Activated T-cell treated with anti-CD3 and anti-CD28 coated beads, Interleukin-2, amount 50 U/mL, for 72 hours (primary cell): Measurements from ENCODE around the gene TEX9. TPM values are rescaled to one million over a fixed set of nuclear protein-coding genes. Genes with fewer than 3 reads are reported as not detected.

Experiments used
- ATAC-seq, 2 donors: fragments of 150-1000 bp; cut with Tn5 transposase; replicated peaks in 1 of 2; 2 replicates each; pipeline ENCODE4 v1.10.0; 2021; ENCODE audit warnings: moderate library complexity in 2 of 2, mild to moderate bottlenecking in 1 of 2
- DNase-seq, 2 donors: peaks; one replicate each; pipeline ENCODE4 v3.0.0; 2021 to 2022; ENCODE audit warnings: mixed read lengths in 1 of 2
- H3K27ac Mint-ChIP-seq: one replicate; pipeline ENCODE4 v1.8.0; 2022; ENCODE audit warnings: mild to moderate bottlenecking, moderate library complexity, mixed read lengths
- H3K27me3 Mint-ChIP-seq: one replicate; pipeline ENCODE4 v1.8.0; 2022; ENCODE audit warnings: low read depth, mixed read lengths
- H3K36me3 Mint-ChIP-seq, 2 donors: one replicate each; pipeline ENCODE4 v1.8.0; 2022; ENCODE audit warnings: mixed read lengths in 2 of 2, mild to moderate bottlenecking in 1 of 2; ENCODE audit not compliant: insufficient read depth in 2 of 2
- H3K4me1 Mint-ChIP-seq: one replicate; pipeline ENCODE4 v1.8.0; 2022; ENCODE audit warnings: low read depth, mixed read lengths
- H3K4me3 Mint-ChIP-seq, 2 donors: one replicate each; pipeline ENCODE4 v1.8.0; 2022; ENCODE audit warnings: mild to moderate bottlenecking in 2 of 2, mixed read lengths in 2 of 2, moderate library complexity in 2 of 2
- H3K9me3 Mint-ChIP-seq, 2 donors: one replicate each; pipeline ENCODE4 v1.8.0; 2022; ENCODE audit warnings: mixed read lengths in 2 of 2
- total RNA-seq, 2 donors: library from RNA; stranded (reverse); gene quantifications; one replicate each; pipeline ENCODE4 v1.2.3, GENCODE V29; 2022

The TEX9 gene
- total RNA-seq, 2 donors from 2014 or later = 1.2 to 2.6 TPM

- H3K9me3 Mint-ChIP-seq = no peaks in the 10 kb centered on the region
- H3K4me3 Mint-ChIP-seq = peak overlapping the region; percentile 54 to 94
- H3K36me3 Mint-ChIP-seq = no peaks in the 10 kb centered on the region
- ATAC-seq = peak; percentile 39 to 55
- H3K4me1 Mint-ChIP-seq = peaks cover 24% of the 10 kb centered on the region
- H3K27ac Mint-ChIP-seq = no peak overlapping the region
- DNase-seq = peak in 1 of 2 donors; percentile 11
- H3K27me3 Mint-ChIP-seq = peaks cover 17% of the 10 kb centered on the region
Observed at GRCh38 chr15:56468401-56468800, 103.2 kb downstream of the TEX9 start.

GRCh38 chr15:56469483-56469882, 104.3 kb downstream of the TEX9 start:
- ATAC-seq (no peak), DNase-seq (no peak)
- Mint-ChIP-seq H3K36me3 (no peaks in the 10 kb centered on the region), H3K4me1 (peaks cover 17% of the 10 kb centered on the region), H3K9me3 (no peaks in the 10 kb centered on the region), H3K27ac (no peak overlapping the region), H3K4me3 (no peak overlapping the region), H3K27me3 (peaks cover 7% of the 10 kb centered on the region)

- Mint-ChIP-seq H3K9me3 (no peaks in the 10 kb centered on the region), H3K27me3 (no peaks in the 10 kb centered on the region), H3K4me3 (no peak overlapping the region), H3K27ac (no peak overlapping the region), H3K36me3 (no peaks in the 10 kb centered on the region), H3K4me1 (peaks cover 11% of the 10 kb centered on the region)
- no peak for DNase-seq
- ATAC-seq = no peak
Observed at GRCh38 chr15:56471440-56472069, 106.3 kb downstream of the TEX9 start.

- H3K27ac Mint-ChIP-seq = no peak overlapping the region
- ATAC-seq = no peak
- H3K36me3 Mint-ChIP-seq = no peaks in the 10 kb centered on the region
- H3K9me3 Mint-ChIP-seq = no peaks in the 10 kb centered on the region
- no peak overlapping the region for H3K4me3 Mint-ChIP-seq
- H3K27me3 Mint-ChIP-seq = no peaks in the 10 kb centered on the region
- no peak for DNase-seq
- H3K4me1 Mint-ChIP-seq = peaks cover 11% of the 10 kb centered on the region
Observed at GRCh38 chr15:56472278-56472677, 107.1 kb downstream of the TEX9 start.

- Mint-ChIP-seq H3K36me3 (no peaks in the 10 kb centered on the region), H3K4me3 (no peak overlapping the region), H3K9me3 (no peaks in the 10 kb centered on the region), H3K4me1 (peaks cover 9% of the 10 kb centered on the region), H3K27me3 (no peaks in the 10 kb centered on the region), H3K27ac (no peak overlapping the region)
- ATAC-seq = no peak
- no peak for DNase-seq
Observed at GRCh38 chr15:56473017-56473416, 107.8 kb downstream of the TEX9 start.

- peaks cover 0 to 1% of the 10 kb centered on the region in 2 donors for H3K36me3 Mint-ChIP-seq
- DNase-seq (no peak), ATAC-seq (no peak)
- no peak overlapping the region for H3K4me3 Mint-ChIP-seq
- H3K27me3 Mint-ChIP-seq = no peaks in the 10 kb centered on the region
- no peaks in the 10 kb centered on the region for H3K9me3 Mint-ChIP-seq
- no peak overlapping the region for H3K27ac Mint-ChIP-seq
- no peaks in the 10 kb centered on the region for H3K4me1 Mint-ChIP-seq
Observed at GRCh38 chr15:56475351-56475750, 110.1 kb downstream of the TEX9 start.

Other genes with a start within 250 kb of the TEX9 start
- 10 to 100 TPM; 37.3 to 44.4 TPM for gene RFX7, start 121.5 kb upstream of the TEX9 start, total RNA-seq
- gene MNS1, start 99.7 kb downstream of the TEX9 start, total RNA-seq = under 1 TPM in 1 of 2 donors, not detected in 1; 0.19 TPM